ENCODE results near the gene OTX1.

DNA sequence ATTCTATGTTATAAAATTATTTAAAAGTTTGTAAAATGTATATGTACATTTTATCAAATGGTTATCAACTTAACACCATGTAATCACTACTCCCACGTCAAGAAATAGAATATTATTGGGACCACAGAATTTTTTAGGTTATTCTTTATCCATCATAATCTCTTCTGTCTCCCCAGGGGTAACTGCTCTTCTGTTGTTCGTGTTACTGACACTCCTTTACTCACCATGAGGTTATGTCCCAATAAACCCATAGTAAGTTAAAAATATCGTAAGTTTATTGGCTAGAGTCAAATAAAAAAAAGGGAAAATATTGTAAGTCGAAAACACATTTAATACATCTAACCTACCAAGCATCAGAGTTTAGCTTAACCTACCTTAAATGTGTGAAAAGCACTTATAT is 14.0 kb downstream of the OTX1 start:
- TF ChIP-seq MXI1 (IDR thresholded peaks at IDR 0.05; ENCODE audit: borderline replicate concordance, low read depth, low read length) (no peak), RAD21 (IDR thresholded peaks at IDR 0.05; ENCODE audit: low read length) (no peak), POLR2A (IDR thresholded peaks at IDR 0.05; ENCODE audit: low read depth, low read length) (no peak), RFX5 (IDR thresholded peaks at IDR 0.05; ENCODE audit: low read depth, low read length) (no peak), CEBPB (IDR thresholded peaks at IDR 0.05; ENCODE audit: low read depth, low read length) (no peak), RCOR1 (IDR thresholded peaks at IDR 0.05; ENCODE audit: insufficient replicate concordance, low read length) (no peak)
- TF ChIP-seq, protein P1, sequence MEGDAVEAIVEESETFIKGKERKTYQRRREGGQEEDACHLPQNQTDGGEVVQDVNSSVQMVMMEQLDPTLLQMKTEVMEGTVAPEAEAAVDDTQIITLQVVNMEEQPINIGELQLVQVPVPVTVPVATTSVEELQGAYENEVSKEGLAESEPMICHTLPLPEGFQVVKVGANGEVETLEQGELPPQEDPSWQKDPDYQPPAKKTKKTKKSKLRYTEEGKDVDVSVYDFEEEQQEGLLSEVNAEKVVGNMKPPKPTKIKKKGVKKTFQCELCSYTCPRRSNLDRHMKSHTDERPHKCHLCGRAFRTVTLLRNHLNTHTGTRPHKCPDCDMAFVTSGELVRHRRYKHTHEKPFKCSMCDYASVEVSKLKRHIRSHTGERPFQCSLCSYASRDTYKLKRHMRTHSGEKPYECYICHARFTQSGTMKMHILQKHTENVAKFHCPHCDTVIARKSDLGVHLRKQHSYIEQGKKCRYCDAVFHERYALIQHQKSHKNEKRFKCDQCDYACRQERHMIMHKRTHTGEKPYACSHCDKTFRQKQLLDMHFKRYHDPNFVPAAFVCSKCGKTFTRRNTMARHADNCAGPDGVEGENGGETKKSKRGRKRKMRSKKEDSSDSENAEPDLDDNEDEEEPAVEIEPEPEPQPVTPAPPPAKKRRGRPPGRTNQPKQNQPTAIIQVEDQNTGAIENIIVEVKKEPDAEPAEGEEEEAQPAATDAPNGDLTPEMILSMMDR (conservative IDR thresholded peaks at IDR 0.05; ENCODE audit: low read depth, low read length) = no peak

All from IMR-90 (cell line).